Spleen (tissue), 7 donors: ENCODE measurements around the gene KCP.

ENCODE experiments used
- CTCF ChIP-seq, 11 experiments: fragments of 200-600 bp in 7 of 11; fragments of 450-650 bp in 4 of 11; sonication (generic) in 4 of 11; IDR thresholded peaks in 8 of 11; conservative IDR thresholded peaks in 3 of 11; 1 replicate in 7 of 11; 2 replicates in 4 of 11; pipeline versions ENCODE4 v1.4.0 to v1.8.0; 2016 to 2021; ENCODE audit warnings: antibody characterized with exemption in 11 of 11, inconsistent platforms in 4 of 11, mild to moderate bottlenecking in 1 of 11
- POLR2A ChIP-seq, 3 donors: fragments of 450-650 bp; IDR thresholded peaks; one replicate each; pipeline ENCODE4 v1.5.1; 2017; ENCODE audit warnings: antibody characterized with exemption in 3 of 3, mild to moderate bottlenecking in 1 of 3
- donor health status: DM: no; HTN: no; CAD: no; lungs with moderate emphysema.
- donor health status: DM: no; HTN: no; CAD: no.
- donor health status: DM: no; HTN: no; CAD: no.

- no peak for TF ChIP-seq POLR2A (IDR thresholded peaks at IDR 0.05)
- TF ChIP-seq CTCF (IDR thresholded peaks at IDR 0.05 in 8 of 11, conservative IDR thresholded peaks at IDR 0.05 in 3 of 11), result no peak
Observed at GRCh38 chr7:128855559-128855958, 55.0 kb downstream of the KCP start.
